ENCODE results near the gene CSNK2B. TPM values are rescaled to one million over a fixed set of nuclear protein-coding genes. Genes with fewer than 3 reads are reported as not detected.

The CSNK2B gene
- total RNA-seq, 1 experiment from 2014 or later, result 219 TPM

DNA sequence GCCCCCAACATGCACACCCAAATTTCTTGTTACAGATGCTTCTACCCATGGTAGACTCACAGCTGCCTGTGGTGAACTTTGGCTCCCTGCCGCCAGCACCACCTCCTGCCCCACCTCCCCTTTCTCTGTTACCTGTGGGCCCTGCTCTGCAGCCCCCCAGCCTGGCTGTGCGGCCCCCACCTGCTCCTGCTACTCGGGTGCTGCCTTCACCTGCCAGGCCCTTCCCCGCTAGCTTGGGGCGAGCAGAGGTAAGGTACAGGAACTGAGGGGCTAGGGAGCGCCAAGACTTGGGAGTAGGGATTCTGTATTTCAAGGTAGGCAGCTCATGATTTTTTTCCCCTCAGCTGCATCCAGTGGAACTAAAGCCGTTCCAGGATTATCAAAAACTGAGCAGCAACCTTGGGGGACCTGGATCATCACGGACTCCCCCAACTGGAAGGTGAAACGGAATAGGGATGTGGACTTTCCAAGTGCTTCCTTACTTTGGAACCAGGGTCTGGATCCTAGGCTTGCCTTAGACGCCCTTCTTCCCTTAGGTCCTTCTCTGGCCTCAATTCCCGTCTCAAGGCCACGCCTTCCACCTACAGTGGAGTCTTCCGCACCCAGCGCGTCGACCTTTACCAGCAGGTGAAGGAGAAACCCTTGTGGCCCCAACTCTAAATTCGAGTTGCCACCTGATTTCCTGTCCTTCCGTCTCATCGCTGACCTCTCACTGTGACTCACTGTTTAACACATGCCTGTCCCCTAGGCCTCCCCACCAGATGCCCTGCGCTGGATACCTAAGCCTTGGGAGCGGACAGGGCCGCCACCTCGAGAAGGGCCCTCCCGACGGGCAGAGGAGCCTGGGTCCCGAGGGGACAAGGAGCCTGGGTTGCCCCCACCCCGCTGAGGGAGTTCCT lies 28.9 kb upstream of the CSNK2B start:
- no peak overlapping the region for H3K27ac ChIP-seq (ENCODE audit: low read length)
- peaks cover 28% of the 10 kb centered on the region for H3K36me3 ChIP-seq (ENCODE audit: control insufficient read depth, insufficient read depth, low read length)
- no peak for DNase-seq (ENCODE audit: low read depth, low spot score)
- in situ Hi-C loops (cut with HindIII; ENCODE audit: low pct_unique_long_range_greater_than_20kb, low sequenced_read_pairs), result no loop called here
- intact Hi-C loops (cut with micrococcal nuclease; ENCODE audit: unreplicated experiment), result no loop called here
- H3K27me3 ChIP-seq (ENCODE audit: control insufficient read depth, insufficient read depth, low read length), result no peaks in the 10 kb centered on the region
- ChIA-PET POLR2A (no interaction called here), CTCF (no interaction called here)
- H3K4me1 ChIP-seq (ENCODE audit: control insufficient read depth, insufficient read depth, low read length), result peaks cover 11% of the 10 kb centered on the region; the same call in 1 of the 2 replicates
- ATAC-seq, result no peak
- no peaks in the 10 kb centered on the region for H3K9me3 ChIP-seq (ENCODE audit: control insufficient read depth, insufficient read depth, low read depth, low read length)
- TF ChIP-seq, protein P1, sequence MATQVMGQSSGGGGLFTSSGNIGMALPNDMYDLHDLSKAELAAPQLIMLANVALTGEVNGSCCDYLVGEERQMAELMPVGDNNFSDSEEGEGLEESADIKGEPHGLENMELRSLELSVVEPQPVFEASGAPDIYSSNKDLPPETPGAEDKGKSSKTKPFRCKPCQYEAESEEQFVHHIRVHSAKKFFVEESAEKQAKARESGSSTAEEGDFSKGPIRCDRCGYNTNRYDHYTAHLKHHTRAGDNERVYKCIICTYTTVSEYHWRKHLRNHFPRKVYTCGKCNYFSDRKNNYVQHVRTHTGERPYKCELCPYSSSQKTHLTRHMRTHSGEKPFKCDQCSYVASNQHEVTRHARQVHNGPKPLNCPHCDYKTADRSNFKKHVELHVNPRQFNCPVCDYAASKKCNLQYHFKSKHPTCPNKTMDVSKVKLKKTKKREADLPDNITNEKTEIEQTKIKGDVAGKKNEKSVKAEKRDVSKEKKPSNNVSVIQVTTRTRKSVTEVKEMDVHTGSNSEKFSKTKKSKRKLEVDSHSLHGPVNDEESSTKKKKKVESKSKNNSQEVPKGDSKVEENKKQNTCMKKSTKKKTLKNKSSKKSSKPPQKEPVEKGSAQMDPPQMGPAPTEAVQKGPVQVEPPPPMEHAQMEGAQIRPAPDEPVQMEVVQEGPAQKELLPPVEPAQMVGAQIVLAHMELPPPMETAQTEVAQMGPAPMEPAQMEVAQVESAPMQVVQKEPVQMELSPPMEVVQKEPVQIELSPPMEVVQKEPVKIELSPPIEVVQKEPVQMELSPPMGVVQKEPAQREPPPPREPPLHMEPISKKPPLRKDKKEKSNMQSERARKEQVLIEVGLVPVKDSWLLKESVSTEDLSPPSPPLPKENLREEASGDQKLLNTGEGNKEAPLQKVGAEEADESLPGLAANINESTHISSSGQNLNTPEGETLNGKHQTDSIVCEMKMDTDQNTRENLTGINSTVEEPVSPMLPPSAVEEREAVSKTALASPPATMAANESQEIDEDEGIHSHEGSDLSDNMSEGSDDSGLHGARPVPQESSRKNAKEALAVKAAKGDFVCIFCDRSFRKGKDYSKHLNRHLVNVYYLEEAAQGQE (IDR thresholded peaks at IDR 0.05; ENCODE audit: insufficient read depth in 1 of 2, low read depth in 2 of 2, low read length in 1 of 2), result no peak
- TF ChIP-seq POLR2AphosphoS5 (IDR thresholded peaks at IDR 0.05; ENCODE audit: low read depth, low read length), result no peak
- TF ChIP-seq SIN3A (IDR thresholded peaks at IDR 0.05; ENCODE audit: borderline replicate concordance, insufficient read depth, low read depth, low read length), result no peak
- TF ChIP-seq TCF7L2 (IDR thresholded peaks at IDR 0.05; ENCODE audit: low read depth, low read length), result no peak
- TF ChIP-seq, protein P2, sequence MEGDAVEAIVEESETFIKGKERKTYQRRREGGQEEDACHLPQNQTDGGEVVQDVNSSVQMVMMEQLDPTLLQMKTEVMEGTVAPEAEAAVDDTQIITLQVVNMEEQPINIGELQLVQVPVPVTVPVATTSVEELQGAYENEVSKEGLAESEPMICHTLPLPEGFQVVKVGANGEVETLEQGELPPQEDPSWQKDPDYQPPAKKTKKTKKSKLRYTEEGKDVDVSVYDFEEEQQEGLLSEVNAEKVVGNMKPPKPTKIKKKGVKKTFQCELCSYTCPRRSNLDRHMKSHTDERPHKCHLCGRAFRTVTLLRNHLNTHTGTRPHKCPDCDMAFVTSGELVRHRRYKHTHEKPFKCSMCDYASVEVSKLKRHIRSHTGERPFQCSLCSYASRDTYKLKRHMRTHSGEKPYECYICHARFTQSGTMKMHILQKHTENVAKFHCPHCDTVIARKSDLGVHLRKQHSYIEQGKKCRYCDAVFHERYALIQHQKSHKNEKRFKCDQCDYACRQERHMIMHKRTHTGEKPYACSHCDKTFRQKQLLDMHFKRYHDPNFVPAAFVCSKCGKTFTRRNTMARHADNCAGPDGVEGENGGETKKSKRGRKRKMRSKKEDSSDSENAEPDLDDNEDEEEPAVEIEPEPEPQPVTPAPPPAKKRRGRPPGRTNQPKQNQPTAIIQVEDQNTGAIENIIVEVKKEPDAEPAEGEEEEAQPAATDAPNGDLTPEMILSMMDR (IDR thresholded peaks at IDR 0.05), result no peak
- no TSS peak for BruUV-seq (replicated peaks)
- no peak overlapping the region for H3K4me3 ChIP-seq (ENCODE audit: low read depth in 2 of 2, low read length in 2 of 2)

DNA sequence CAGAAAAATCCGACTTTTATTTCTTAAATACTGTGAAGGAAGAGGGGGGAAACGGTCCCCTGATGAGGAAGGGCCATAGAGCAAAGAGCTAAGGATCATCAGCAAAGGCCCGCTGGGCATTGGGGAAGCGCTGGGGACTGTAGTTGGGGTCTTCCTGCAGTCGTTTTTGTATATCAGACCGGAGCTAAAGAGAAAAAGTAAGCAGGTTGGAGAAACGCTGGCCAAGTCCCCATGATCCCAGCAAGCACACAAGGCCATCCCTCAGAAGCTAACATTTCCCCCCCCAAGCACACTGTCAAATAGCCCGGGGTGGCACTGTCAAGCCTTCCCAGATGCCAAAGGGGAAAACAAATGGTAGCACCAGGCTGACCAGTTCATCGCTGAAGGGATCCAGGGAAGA lies 26.8 kb upstream of the CSNK2B start:
- TF ChIP-seq, protein P2 (IDR thresholded peaks at IDR 0.05), result no peak
- peak; percentile 68; the same call in 1 of the 2 replicates for TF ChIP-seq POLR2AphosphoS5 (IDR thresholded peaks at IDR 0.05; ENCODE audit: low read depth, low read length)
- BruUV-seq (replicated peaks), result no TSS peak
- intact Hi-C loops (cut with micrococcal nuclease; ENCODE audit: unreplicated experiment), result no loop called here
- H3K27me3 ChIP-seq (ENCODE audit: control insufficient read depth, insufficient read depth, low read length), result no peaks in the 10 kb centered on the region
- ChIA-PET CTCF (no interaction called here), POLR2A (interaction anchor here (0.6 to 3.0 kb wide), 2 partner anchors 13 to 145 kb away, joined by 5 to 9 read pairs; partner anchors contain the start of gene BAG6)
- H3K4me3 ChIP-seq (ENCODE audit: low read depth in 2 of 2, low read length in 2 of 2), result no peak overlapping the region
- H3K4me1 ChIP-seq (ENCODE audit: control insufficient read depth, insufficient read depth, low read length), result peaks cover 11% of the 10 kb centered on the region; the same call in 1 of the 2 replicates
- no peak overlapping the region for H3K27ac ChIP-seq (ENCODE audit: low read length)
- peaks cover 22% of the 10 kb centered on the region; the same call in 1 of the 2 replicates for H3K36me3 ChIP-seq (ENCODE audit: control insufficient read depth, insufficient read depth, low read length)
- H3K9me3 ChIP-seq (ENCODE audit: control insufficient read depth, insufficient read depth, low read depth, low read length), result no peaks in the 10 kb centered on the region
- in situ Hi-C loops (cut with HindIII; ENCODE audit: low pct_unique_long_range_greater_than_20kb, low sequenced_read_pairs), result no loop called here
- DNase-seq (ENCODE audit: low read depth, low spot score), result no peak
- ATAC-seq, result peak; percentile 28

Measured in Panc1 (cell line).